Measurements from ENCODE around the gene ZNF653. TPM values are rescaled to one million over a fixed set of nuclear protein-coding genes. Genes with fewer than 3 reads are reported as not detected.

ZNF653 gene
- polyA plus RNA-seq, 1 of the 3 experiments (the other 2 are of a cell fraction) = 14.7 TPM

- ChIA-PET CTCF (interaction anchor here (0.8 kb wide), 1 partner anchor 18 kb away, joined by 3 read pairs; no protein-coding TSS in a partner anchor), POLR2A (no interaction called here)
- Histone ChIP-seq H2AFZ (ENCODE audit: low read depth) (no peak overlapping the region), H3K4me1 (ENCODE audit: control insufficient read depth in 1 of 2, insufficient read depth in 2 of 2, low read depth in 1 of 2, low read length in 1 of 2) (no peaks in the 10 kb centered on the region), H4K20me1 (ENCODE audit: insufficient read depth) (no peaks in the 10 kb centered on the region), H3K9me3 (no peaks in the 10 kb centered on the region), H3K27me3 (ENCODE audit: insufficient read depth) (no peaks in the 10 kb centered on the region), H3K27ac (ENCODE audit: low read depth in 2 of 2, low read length in 1 of 2) (no peak overlapping the region), H3K9ac (no peak overlapping the region), H3K4me3 (ENCODE audit: low read depth in 2 of 2, low read length in 1 of 2) (no peak overlapping the region), H3K79me2 (ENCODE audit: insufficient read depth) (no peaks in the 10 kb centered on the region), H3F3A (replicated peaks; ENCODE audit: insufficient read depth) (peaks cover 4% of the 10 kb centered on the region), H3K36me3 (replicated peaks in 1 of 2; ENCODE audit: control insufficient read depth in 1 of 2, insufficient read depth in 2 of 2, low read length in 1 of 2) (no peaks in the 10 kb centered on the region), H3K9me2 (no peaks in the 10 kb centered on the region), H3K4me2 (no peak overlapping the region)
- no peak for TF ChIP-seq TEAD4 (IDR thresholded peaks at IDR 0.05; ENCODE audit: borderline replicate concordance, insufficient read depth)
- no peak for TF ChIP-seq TAF1 (IDR thresholded peaks at IDR 0.05; ENCODE audit: borderline replicate concordance, low read depth, low read length)
- TF ChIP-seq RXRA (IDR thresholded peaks at IDR 0.05; ENCODE audit: borderline replicate concordance, low read depth) = no peak
- no peak for TF ChIP-seq RCOR1 (IDR thresholded peaks at IDR 0.05; ENCODE audit: low read length)
- no peak for TF ChIP-seq FOXJ3 (CRISPR knock-in tag; IDR thresholded peaks at IDR 0.05)
- no peak for TF ChIP-seq RFX5 (IDR thresholded peaks at IDR 0.05; ENCODE audit: low read length)
- no peak for TF ChIP-seq EZH2phosphoT487 (IDR thresholded peaks at IDR 0.05; ENCODE audit: borderline replicate concordance, low read depth)
- no peak for TF ChIP-seq NFIC (IDR thresholded peaks at IDR 0.05; ENCODE audit: borderline replicate concordance)
- TF ChIP-seq RAD21 (IDR thresholded peaks at IDR 0.05; ENCODE audit: low read length) = no peak
- no peak for TF ChIP-seq POLR2AphosphoS5 (IDR thresholded peaks at IDR 0.05; ENCODE audit: low read depth, low read length)
- no peak for TF ChIP-seq YY1 (IDR thresholded peaks at IDR 0.05; ENCODE audit: low read depth)
- TF ChIP-seq GATA2 (CRISPR knock-in tag; IDR thresholded peaks at IDR 0.05) = no peak
- no peak for TF ChIP-seq GABPA (IDR thresholded peaks at IDR 0.05; ENCODE audit: low read depth)
- no peak for TF ChIP-seq CTCF (IDR thresholded peaks at IDR 0.05)
- no peak for TF ChIP-seq JUND (IDR thresholded peaks at IDR 0.05)
- TF ChIP-seq SMC3 (IDR thresholded peaks at IDR 0.05; ENCODE audit: low read depth, low read length) = no peak
- TF ChIP-seq PBX3 (IDR thresholded peaks at IDR 0.05) = no peak
- TF ChIP-seq REST (IDR thresholded peaks at IDR 0.05; ENCODE audit: low read depth, low read length) = no peak
- no peak for TF ChIP-seq USF1 (IDR thresholded peaks at IDR 0.05; ENCODE audit: borderline replicate concordance, low read depth)
- 72% methylated on average over 11 of the region's 11 CpGs for WGBS (ENCODE audit: low lambda C conversion rate)
- DNase-seq = no peak
Measured at GRCh38 chr19:11464333-11465265, 41.0 kb downstream of the ZNF653 start.
